ENCODE results near the gene UNC13B.

- TF ChIP-seq TAF1 (IDR thresholded peaks at IDR 0.05; ENCODE audit: borderline replicate concordance, low read depth, low read length) (no peak), POLR2A (IDR thresholded peaks at IDR 0.05; ENCODE audit: low read depth, low read length) (no peak), POLR2AphosphoS5 (IDR thresholded peaks at IDR 0.05; ENCODE audit: low read depth, low read length) (no peak)
Measured at GRCh38 chr9:35380039-35380438, 218.2 kb downstream of the UNC13B start.

All from GM12892 (cell line).